ENCODE data around the gene LATS1. TPM values are rescaled to one million over a fixed set of nuclear protein-coding genes. Genes with fewer than 3 reads are reported as not detected.

The LATS1 gene
- polyA plus RNA-seq, 3 donors, result 5.2 to 10.3 (median 10.1) TPM

DNA sequence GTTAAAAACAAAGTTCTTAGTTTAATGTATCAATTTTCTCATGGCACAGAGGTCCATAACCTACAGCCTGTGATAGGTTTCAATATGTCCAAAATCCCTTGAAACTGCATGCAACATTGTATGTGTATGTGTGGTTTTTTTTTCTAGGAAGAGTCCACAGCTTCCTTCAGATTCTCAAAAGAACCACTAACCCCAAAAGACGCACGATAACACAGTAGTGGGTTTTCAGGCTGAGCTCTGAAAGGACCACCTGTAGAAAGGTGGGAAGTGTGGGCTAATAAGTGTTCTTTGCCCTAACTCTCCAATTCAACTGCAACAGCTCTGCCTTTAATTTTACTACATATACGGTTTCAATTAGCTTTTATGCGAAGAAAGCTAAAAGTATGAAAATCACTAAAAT is 57.9 kb downstream of the LATS1 start:
- DNase-seq, result no peak
- Histone ChIP-seq H3K4me1 (ENCODE audit: control insufficient read depth in 1 of 2, insufficient read depth in 2 of 2, low read length in 2 of 2) (no peaks in the 10 kb centered on the region), H3K4me2 (replicated peaks; ENCODE audit: extremely low read depth, low read length, poor library complexity, severe bottlenecking) (no peak overlapping the region), H3K79me2 (ENCODE audit: insufficient read depth, low read length) (no peaks in the 10 kb centered on the region), H4K20me1 (ENCODE audit: insufficient read depth, low read length) (no peaks in the 10 kb centered on the region), H2AFZ (ENCODE audit: insufficient read depth, low read depth, low read length, poor library complexity, severe bottlenecking) (no peak overlapping the region), H3K9me3 (replicated peaks in 1 of 2; ENCODE audit: control insufficient read depth in 1 of 2, insufficient read depth in 1 of 2, low read length in 2 of 2) (no peaks in the 10 kb centered on the region), H3K36me3 (replicated peaks in 1 of 2; ENCODE audit: control insufficient read depth in 1 of 2, insufficient read depth in 2 of 2, low read length in 2 of 2) (peaks cover 47 to 73% of the 10 kb centered on the region in 2 donors), H3K27ac (ENCODE audit: low read depth in 1 of 2, low read length in 2 of 2) (no peak overlapping the region), H3K4me3 (replicated peaks in 1 of 3; ENCODE audit: low read depth in 2 of 3, low read length in 3 of 3) (no peak overlapping the region), H3K27me3 (ENCODE audit: control insufficient read depth in 2 of 2, insufficient read depth in 2 of 2, low read length in 2 of 2) (no peaks in the 10 kb centered on the region), H3K9ac (ENCODE audit: insufficient read depth, low read length, poor library complexity, severe bottlenecking) (no peak overlapping the region)
- Mint-ChIP-seq H3K27me3 (ENCODE audit: low read depth in 3 of 3) (peaks cover 0 to 1% (median 0%) of the 10 kb centered on the region in 3 donors), H3K27ac (no peak overlapping the region), H3K9me3 (no peaks in the 10 kb centered on the region), H3K4me1 (no peaks in the 10 kb centered on the region), H3K36me3 (peaks cover 53 to 58% of the 10 kb centered on the region in 2 donors), H3K4me3 (no peak overlapping the region)
- WGBS (ENCODE audit: insufficient coverage), result no CpG with 5 or more reads among the region's 4 CpGs
- TF ChIP-seq, protein P1, sequence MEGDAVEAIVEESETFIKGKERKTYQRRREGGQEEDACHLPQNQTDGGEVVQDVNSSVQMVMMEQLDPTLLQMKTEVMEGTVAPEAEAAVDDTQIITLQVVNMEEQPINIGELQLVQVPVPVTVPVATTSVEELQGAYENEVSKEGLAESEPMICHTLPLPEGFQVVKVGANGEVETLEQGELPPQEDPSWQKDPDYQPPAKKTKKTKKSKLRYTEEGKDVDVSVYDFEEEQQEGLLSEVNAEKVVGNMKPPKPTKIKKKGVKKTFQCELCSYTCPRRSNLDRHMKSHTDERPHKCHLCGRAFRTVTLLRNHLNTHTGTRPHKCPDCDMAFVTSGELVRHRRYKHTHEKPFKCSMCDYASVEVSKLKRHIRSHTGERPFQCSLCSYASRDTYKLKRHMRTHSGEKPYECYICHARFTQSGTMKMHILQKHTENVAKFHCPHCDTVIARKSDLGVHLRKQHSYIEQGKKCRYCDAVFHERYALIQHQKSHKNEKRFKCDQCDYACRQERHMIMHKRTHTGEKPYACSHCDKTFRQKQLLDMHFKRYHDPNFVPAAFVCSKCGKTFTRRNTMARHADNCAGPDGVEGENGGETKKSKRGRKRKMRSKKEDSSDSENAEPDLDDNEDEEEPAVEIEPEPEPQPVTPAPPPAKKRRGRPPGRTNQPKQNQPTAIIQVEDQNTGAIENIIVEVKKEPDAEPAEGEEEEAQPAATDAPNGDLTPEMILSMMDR (IDR thresholded peaks at IDR 0.05), result no peak
- intact Hi-C loops (cut with micrococcal nuclease), result no loop called here

DNA sequence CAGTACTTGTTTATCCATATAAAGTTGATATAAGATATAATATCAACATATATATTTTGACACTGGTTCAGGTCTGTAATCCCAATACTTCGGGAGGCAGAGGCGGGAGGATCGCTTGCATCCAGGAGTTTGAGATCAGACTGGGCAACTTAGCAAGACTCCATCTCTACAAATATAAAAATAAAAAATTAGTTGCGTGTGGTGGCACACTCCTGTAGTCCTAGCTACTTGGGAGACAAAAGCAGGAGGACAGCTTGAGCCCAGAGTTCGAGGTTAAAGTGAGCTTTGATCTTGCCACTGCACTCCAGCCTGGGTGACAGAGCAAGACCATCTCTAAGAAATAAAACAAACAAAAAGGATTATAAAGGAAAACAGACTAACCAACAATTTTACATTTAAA is 60.5 kb downstream of the LATS1 start:
- H3K27ac Mint-ChIP-seq, result peak overlapping the region in 1 of 7 donors; percentile 14
- Histone ChIP-seq H3K79me2 (ENCODE audit: insufficient read depth, low read length) (no peaks in the 10 kb centered on the region), H2AFZ (ENCODE audit: insufficient read depth, low read depth, low read length, poor library complexity, severe bottlenecking) (no peak overlapping the region), H3K4me3 (replicated peaks in 1 of 3; ENCODE audit: low read depth in 2 of 3, low read length in 3 of 3) (no peak overlapping the region), H3K9me3 (replicated peaks in 1 of 2; ENCODE audit: control insufficient read depth in 1 of 2, insufficient read depth in 1 of 2, low read length in 2 of 2) (no peaks in the 10 kb centered on the region), H3K4me2 (replicated peaks; ENCODE audit: extremely low read depth, low read length, poor library complexity, severe bottlenecking) (no peak overlapping the region), H3K4me1 (ENCODE audit: control insufficient read depth in 1 of 2, insufficient read depth in 2 of 2, low read length in 2 of 2) (no peaks in the 10 kb centered on the region), H3K27me3 (ENCODE audit: control insufficient read depth in 2 of 2, insufficient read depth in 2 of 2, low read length in 2 of 2) (no peaks in the 10 kb centered on the region), H3K9ac (ENCODE audit: insufficient read depth, low read length, poor library complexity, severe bottlenecking) (no peak overlapping the region), H4K20me1 (ENCODE audit: insufficient read depth, low read length) (no peaks in the 10 kb centered on the region), H3K36me3 (replicated peaks in 1 of 2; ENCODE audit: control insufficient read depth in 1 of 2, insufficient read depth in 2 of 2, low read length in 2 of 2) (peaks cover 25 to 47% of the 10 kb centered on the region in 2 donors), H3K27ac (ENCODE audit: low read depth in 1 of 2, low read length in 2 of 2) (no peak overlapping the region)
- H3K4me1 Mint-ChIP-seq, result no peaks in the 10 kb centered on the region
- intact Hi-C loops (cut with micrococcal nuclease), result no loop called here
- no peaks in the 10 kb centered on the region for H3K9me3 Mint-ChIP-seq
- WGBS (ENCODE audit: insufficient coverage), result no CpG with 5 or more reads among the region's 5 CpGs
- H3K36me3 Mint-ChIP-seq, result peaks cover 30 to 33% of the 10 kb centered on the region in 2 donors
- no peak for DNase-seq
- no peaks in the 10 kb centered on the region for H3K27me3 Mint-ChIP-seq (ENCODE audit: low read depth in 3 of 3)
- TF ChIP-seq, protein P1 (IDR thresholded peaks at IDR 0.05), result no peak
- H3K4me3 Mint-ChIP-seq, result no peak overlapping the region

Data from CD14-positive monocyte (primary cell).